GM18511 (cell line): ENCODE results near the gene AKAP11.

Experiments
- ATAC-seq: cut with Tn5 transposase; IDR thresholded peaks from one replicate; pipeline ENCODE4 v1.9.1; 2021; ENCODE audit warnings: mild to moderate bottlenecking, moderate library complexity; ENCODE audit not compliant: unreplicated experiment

The AKAP11 gene

GRCh38 chr13:42329239-42329638 lies 57.3 kb downstream of the AKAP11 start:
- ATAC-seq: no peak

- ATAC-seq: no peak
Observed at GRCh38 chr13:42331009-42331408, 59.1 kb downstream of the AKAP11 start.

GRCh38 chr13:42333613-42334328 lies 61.8 kb downstream of the AKAP11 start:
- ATAC-seq: peak; percentile 80

- peak; percentile 52 for ATAC-seq
Observed at GRCh38 chr13:42334329-42334706, 62.4 kb downstream of the AKAP11 start.

DNA sequence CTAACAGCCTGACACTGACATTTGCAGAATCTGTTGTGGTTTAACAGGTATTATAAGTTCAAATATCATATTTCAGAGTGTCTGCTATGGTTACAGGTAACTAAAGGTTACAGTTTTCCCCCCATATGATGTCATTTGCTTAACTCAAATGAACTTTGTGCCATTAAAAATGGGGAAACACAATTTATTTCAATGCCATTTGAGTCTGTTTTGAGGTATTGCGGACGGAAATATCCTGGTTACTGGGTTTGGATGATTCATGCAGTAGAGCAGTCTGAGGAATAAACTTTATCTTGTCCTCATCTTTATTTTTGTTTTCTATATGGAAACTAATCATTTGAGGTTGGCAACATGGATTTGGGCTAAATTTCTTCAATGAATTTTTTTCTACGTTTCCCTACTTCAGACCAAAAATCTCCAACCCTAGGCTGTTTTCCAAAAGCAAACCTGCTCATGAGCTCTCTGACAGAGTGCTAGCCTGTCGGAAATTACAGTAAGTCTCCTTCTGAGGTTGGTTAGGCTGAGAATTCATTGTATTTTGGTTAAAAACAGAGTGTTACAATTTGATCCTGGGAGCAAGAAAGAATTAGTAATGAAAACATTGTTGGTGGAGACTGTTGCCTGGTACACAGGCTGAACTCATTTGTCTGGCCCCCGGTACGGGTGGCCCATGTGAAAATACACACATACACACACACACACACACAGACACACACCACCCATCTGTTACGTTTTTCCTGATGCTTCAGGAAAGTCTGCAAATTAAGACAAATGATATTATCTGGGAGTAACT lies 66.1 kb downstream of the AKAP11 start:
- ATAC-seq: no peak

- ATAC-seq: peak; percentile 49
Observed at GRCh38 chr13:42345367-42345766, 73.4 kb downstream of the AKAP11 start.

GRCh38 chr13:42348576-42348975 lies 76.6 kb downstream of the AKAP11 start:
- no peak for ATAC-seq

DNA sequence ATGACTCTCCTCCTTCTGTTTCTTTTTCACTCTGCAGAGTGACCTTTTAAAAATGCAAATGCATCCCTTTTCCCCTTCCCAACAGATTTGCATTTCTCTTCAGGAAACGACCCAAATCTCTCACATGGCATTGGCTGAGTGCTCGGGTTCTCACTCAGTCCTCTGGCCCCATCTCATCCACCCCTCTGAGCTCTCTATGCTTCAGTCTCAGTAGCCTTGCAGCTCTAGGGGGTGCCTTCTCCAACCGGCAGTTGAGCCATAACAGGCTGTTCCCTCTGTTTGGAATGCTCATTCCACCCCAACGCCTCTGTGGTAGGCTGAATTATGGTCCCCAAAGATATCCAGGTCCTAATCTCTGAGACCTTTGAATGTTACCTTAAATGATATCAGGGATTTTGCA lies 78.2 kb downstream of the AKAP11 start:
- ATAC-seq: no peak

DNA sequence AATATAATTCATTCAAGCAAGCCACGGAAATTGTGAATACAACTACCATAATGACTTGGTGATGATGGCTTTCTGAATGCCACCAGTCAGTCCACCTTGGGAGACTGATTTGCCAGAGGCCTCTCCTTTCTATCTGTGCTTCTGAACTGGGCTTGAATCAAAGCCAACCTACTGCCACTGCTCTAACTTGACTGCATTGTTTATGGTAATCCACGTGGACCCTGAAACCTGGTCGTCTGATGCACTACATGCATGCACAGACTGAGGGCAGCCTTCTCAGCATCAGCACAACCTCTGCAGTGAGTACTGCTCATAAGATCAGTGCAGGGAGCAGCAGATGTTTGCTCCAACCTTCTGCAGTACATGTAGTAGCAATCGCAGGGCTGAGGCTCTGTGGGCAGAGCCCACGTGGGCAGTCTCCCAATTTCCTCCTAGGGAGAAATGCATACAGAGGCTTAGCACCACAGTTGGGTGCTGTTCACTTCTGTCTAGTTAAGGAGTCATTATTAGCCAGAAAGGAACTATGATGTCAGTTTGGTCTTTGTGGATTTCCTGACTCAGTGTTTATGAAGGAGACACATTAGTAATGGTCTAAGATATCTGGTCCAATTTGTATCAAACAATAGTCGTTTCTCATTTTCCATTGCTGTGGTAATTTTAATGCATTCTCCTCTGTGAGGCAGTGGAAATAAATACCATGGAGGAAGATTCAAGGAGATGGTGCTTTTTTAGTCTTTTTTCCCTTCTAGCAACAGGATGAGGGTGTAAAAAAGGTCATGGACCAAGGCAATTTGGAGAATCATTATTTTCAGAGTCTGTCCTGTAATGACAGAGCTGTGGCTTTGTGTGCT lies 82.5 kb downstream of the AKAP11 start:
- peak; percentile 85 for ATAC-seq

DNA sequence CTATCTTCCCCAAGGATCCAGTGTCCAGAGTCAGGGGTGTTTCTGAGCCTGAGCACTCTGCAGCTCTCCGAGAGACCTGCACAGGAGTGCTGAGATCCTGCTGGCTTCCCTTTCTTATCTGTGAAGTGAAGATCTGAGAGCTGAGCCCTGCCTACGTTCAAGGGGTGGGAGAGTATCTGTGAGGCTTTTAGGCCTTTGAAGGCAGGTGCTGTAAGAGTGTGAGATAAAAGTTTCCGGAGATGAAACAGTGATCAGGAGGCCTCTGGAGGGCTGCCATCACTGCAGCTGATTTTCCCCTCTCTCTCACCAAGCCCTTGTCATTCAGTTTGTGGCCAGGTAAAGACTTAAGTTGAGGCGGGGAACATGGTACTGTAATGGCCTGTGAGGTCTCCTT lies 83.1 kb downstream of the AKAP11 start:
- ATAC-seq: no peak

DNA sequence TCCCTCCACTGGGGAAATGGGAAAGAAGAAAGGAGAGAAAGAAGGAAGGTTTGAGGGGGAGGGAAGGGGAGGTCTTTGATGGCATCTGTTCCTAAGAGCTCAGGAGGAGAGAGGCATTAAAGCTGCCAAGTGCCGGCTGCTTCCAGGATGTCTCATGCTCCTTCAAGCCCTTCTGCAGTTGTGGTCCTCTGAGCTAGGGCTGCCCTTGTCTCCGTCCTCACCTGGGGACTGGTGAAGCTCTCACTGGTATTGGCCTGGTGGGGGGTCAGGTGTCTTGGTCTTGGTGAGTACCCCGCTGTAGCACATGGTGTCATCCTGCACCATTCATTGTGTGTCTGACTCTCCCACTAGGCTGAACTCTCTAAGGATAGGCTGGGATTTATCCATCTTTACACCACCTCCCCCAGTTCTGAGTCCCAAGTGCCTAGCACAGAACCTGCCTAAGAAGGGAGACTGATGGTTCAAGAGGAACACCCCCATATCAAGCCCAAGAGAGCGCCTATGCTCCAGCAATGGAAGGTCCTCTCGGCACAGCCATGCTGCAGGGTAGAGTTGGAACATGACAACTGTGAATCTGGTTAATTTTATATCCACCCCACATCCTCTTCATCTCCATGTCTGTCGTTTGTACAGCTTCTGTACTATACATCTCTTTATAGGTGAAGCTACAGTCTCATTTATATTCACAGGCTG lies 83.7 kb downstream of the AKAP11 start:
- no peak for ATAC-seq

- ATAC-seq: no peak
Observed at GRCh38 chr13:42356184-42356575, 84.2 kb downstream of the AKAP11 start.

DNA sequence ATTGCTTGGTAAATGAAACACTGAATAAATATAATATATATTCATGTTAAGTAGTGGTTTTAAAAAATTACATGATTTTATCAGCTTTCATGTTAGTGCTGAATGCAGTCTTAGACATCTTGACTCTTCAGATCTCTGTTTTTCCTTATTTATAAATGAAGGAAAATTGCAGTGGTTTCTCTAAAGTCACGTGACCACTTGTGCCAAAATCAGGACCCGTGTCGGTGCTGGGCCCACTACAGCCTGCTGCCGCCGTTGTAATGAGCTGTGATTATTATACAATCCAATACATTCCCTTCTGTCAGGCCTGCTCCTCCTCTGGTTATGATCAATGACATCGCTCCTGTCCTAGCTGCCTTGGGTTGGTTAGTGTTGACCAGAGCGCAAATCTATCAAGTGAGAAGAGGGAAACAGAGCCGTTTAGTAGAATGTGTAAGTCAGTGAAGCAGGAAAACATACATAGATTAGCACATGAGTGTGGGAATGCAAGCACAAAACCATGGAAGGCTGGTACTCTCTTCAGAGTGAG lies 88.2 kb downstream of the AKAP11 start:
- no peak for ATAC-seq

GRCh38 chr13:42361701-42362100 lies 89.7 kb downstream of the AKAP11 start:
- ATAC-seq: no peak

- no peak for ATAC-seq
Observed at GRCh38 chr13:42363941-42364612, 92.1 kb downstream of the AKAP11 start.

DNA sequence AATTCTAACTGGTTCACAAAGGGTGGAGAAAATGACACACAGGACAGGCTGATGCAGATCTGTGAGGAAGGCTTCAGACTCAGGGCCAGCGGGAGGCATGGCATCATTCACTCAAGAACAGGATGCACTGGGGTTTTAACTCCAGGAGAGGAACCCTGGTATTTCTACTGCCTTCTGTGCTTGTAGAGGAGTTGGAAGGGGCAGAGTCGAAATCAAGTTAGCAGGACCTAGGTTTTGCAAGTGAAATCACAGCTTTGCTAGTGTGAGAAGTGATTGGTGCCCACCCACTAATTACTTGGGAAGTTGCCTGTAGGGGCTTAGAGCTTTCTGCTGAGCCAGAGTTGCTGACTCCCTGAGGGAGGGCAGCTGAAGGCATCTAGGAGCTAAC lies 92.7 kb downstream of the AKAP11 start:
- no peak for ATAC-seq

DNA sequence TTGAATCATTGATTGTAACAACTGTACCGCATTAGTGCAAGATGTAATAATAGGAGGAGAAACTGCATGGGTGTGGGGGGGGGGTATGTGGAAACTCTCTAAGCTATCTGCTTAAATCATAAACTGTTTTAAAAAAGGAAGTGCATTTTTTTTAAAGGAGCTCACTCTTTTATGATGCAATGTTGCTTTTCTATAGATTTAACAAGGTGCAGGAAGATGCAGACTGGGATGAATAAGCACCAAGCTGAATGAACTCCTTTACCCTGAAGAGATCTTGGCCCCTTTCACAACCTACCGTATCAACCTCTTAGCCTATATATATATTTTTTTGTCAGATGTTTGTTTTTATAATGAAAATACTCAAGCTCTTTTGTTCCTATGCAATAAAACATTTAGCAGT lies 95.9 kb downstream of the AKAP11 start:
- no peak for ATAC-seq

DNA sequence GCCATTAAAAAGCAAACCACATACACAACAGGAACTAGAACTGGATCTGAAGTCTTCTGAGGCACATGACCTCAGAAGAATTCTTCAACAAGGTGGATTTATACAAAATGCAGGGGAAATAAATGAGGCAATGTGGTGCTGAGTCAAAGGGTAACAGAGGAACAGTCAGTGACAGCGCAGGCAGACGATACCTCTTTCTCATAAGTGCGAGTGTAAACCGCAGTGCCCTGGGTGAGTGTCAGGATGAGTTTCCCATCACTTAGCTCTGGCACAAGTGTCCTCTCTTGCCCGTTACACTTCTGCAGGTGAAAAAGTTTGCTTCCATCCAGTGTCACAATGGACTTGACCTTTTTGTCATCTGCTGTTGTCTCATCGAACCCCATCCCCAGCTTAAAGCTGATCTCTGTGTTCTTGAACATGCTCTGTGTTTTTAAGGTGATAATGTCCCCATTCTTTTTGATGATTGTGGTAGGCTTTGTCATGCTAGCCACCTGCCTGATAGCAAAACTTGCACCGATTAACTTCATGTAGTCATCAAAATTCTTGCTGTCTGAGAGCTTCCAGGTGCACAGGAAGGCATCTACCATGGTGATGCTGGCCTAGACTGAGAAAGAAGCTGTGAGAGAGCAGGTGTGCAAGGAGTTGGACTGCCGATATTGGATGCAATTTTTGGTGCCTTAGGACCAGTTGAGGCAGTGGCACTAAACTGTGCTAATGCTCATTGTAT lies 97.3 kb downstream of the AKAP11 start:
- ATAC-seq: no peak

DNA sequence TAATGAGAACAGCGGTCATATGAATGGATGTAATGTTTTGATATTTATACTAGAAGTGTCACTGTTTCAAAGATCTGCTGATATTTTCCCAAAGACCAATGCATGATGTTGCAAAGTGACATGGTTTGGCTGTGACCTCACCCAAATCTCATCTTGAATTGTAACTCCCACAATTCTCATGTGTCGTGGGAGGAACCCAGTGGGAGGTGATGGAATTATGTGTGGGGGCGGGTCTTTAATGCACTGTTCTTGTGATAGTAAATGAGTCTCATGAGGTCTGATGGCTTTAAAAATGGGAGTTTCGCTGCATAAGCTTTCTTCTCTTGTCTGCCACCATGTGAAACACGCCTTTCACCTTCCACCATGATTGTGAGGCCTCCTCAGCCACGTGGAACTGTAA lies 98.3 kb downstream of the AKAP11 start:
- ATAC-seq: no peak
